Left lung (tissue), 10 donors: ENCODE data around the gene ATRNL1. TPM values are rescaled to one million over a fixed set of nuclear protein-coding genes. Genes with fewer than 3 reads are reported as not detected.

Source experiments
- ATAC-seq: fragments of 200-7000 bp; cut with Tn5 transposase; one replicate; pipeline ENCODE4 v1.9.1; 2020; ENCODE audit warnings: moderate library complexity
- DNase-seq, 4 donors: peaks; one replicate each; pipeline ENCODE4 v3.0.0-alpha.2; 2013 to 2020
- H3K27ac ChIP-seq, 2 donors: fragments of 200-600 bp; sonication (generic) in 1 of 2; one replicate each; pipeline versions ENCODE4 v1.5.0 to v1.8.0; 2020 to 2021
- H3K27me3 ChIP-seq, 2 donors: fragments of 200-600 bp; sonication (generic) in 1 of 2; one replicate each; pipeline versions ENCODE4 v1.5.0 to v1.8.0; 2020 to 2021
- H3K36me3 ChIP-seq, 2 donors: fragments of 200-600 bp; sonication (generic) in 1 of 2; one replicate each; pipeline versions ENCODE4 v1.5.0 to v1.8.0; 2020 to 2021
- H3K4me1 ChIP-seq, 2 donors: fragments of 200-600 bp; one replicate each; pipeline ENCODE4 v1.8.0; 2021
- H3K4me3 ChIP-seq, 2 donors: fragments of 200-600 bp; sonication (generic) in 1 of 2; one replicate each; pipeline versions ENCODE4 v1.5.0 to v1.8.0; 2020 to 2021; ENCODE audit warnings: mild to moderate bottlenecking in 1 of 2
- H3K9me3 ChIP-seq, 2 donors: fragments of 200-600 bp; sonication (generic) in 1 of 2; one replicate each; pipeline versions ENCODE4 v1.5.0 to v1.8.0; 2020 to 2021
- CTCF ChIP-seq, 2 donors: fragments of 200-600 bp; sonication (generic) in 1 of 2; IDR thresholded peaks; one replicate each; pipeline versions ENCODE4 v1.5.0 to v1.8.0; 2021; ENCODE audit warnings: antibody characterized with exemption in 2 of 2
- intact Hi-C, 2 donors: fragments of 100-400 bp; cut with DNase I; formaldehyde crosslinking; loops; one replicate each; pipeline versions ENCODE4 v1.11.2 to v1.14.2; 2022
- polyA plus RNA-seq, 6 donors: library from polyadenylated mRNA; unstranded; fragments of 120-200 nt; gene quantifications; one replicate each; pipeline ENCODE4 v1.2.1, GENCODE V29; 2013; ENCODE audit not compliant: insufficient read length in 6 of 6
- total RNA-seq, 2 donors: library from RNA; stranded (reverse); fragmentation: NEBNext Ultra II Directional; extraction: Animal tissue kit (Norgen Biotek cat#: 25700); gene quantifications; one replicate each; pipeline ENCODE4 v1.2.1, GENCODE V29; 2021
- donor health status: DM: no; HTN: yes; CAD: no.
- donor health status: DM: no; HTN: no; CAD: no.

Gene ATRNL1
- total and polyA plus RNA-seq, 8 donors: 0.26 to 6.7 (median 5.1) TPM

- DNase-seq (no peak), ATAC-seq (no peak)
- no peaks in the 10 kb centered on the region for H3K4me1 ChIP-seq
- H3K27ac ChIP-seq: no peak overlapping the region
- no peaks in the 10 kb centered on the region for H3K36me3 ChIP-seq
- no peaks in the 10 kb centered on the region for H3K9me3 ChIP-seq
- intact Hi-C loops: no loop called here
- no peak for TF ChIP-seq CTCF (IDR thresholded peaks at IDR 0.05)
- H3K27me3 ChIP-seq: no peaks in the 10 kb centered on the region
- no peak overlapping the region for H3K4me3 ChIP-seq
Measured at GRCh38 chr10:115977855-115978254, 884.7 kb downstream of the ATRNL1 start.

- Histone ChIP-seq H3K27me3 (no peaks in the 10 kb centered on the region), H3K9me3 (no peaks in the 10 kb centered on the region), H3K4me3 (no peak overlapping the region), H3K4me1 (no peaks in the 10 kb centered on the region), H3K36me3 (no peaks in the 10 kb centered on the region), H3K27ac (no peak overlapping the region)
- ATAC-seq (no peak), DNase-seq (no peak)
- intact Hi-C loops: no loop called here
- TF ChIP-seq CTCF (IDR thresholded peaks at IDR 0.05): no peak
Measured at GRCh38 chr10:115979576-115979975, 886.4 kb downstream of the ATRNL1 start.

GRCh38 chr10:115980470-115980869 lies 887.3 kb downstream of the ATRNL1 start:
- H3K27ac ChIP-seq: no peak overlapping the region
- no peaks in the 10 kb centered on the region for H3K9me3 ChIP-seq
- DNase-seq (no peak), ATAC-seq (no peak)
- no peaks in the 10 kb centered on the region for H3K36me3 ChIP-seq
- no peaks in the 10 kb centered on the region for H3K4me1 ChIP-seq
- no peaks in the 10 kb centered on the region for H3K27me3 ChIP-seq
- no peak overlapping the region for H3K4me3 ChIP-seq
- no peak for TF ChIP-seq CTCF (IDR thresholded peaks at IDR 0.05)
- intact Hi-C loops: no loop called here

GRCh38 chr10:115981081-115981480 lies 887.9 kb downstream of the ATRNL1 start:
- TF ChIP-seq CTCF (IDR thresholded peaks at IDR 0.05): no peak
- peak in 1 of 4 donors; percentile 25 for DNase-seq
- no peaks in the 10 kb centered on the region for H3K4me1 ChIP-seq
- no peaks in the 10 kb centered on the region for H3K9me3 ChIP-seq
- intact Hi-C loops: no loop called here
- H3K27me3 ChIP-seq: no peaks in the 10 kb centered on the region
- H3K4me3 ChIP-seq: no peak overlapping the region
- ATAC-seq: no peak
- no peak overlapping the region for H3K27ac ChIP-seq
- no peaks in the 10 kb centered on the region for H3K36me3 ChIP-seq

- TF ChIP-seq CTCF (IDR thresholded peaks at IDR 0.05): no peak
- DNase-seq (no peak), ATAC-seq (no peak)
- Histone ChIP-seq H3K4me1 (no peaks in the 10 kb centered on the region), H3K27me3 (no peaks in the 10 kb centered on the region), H3K4me3 (no peak overlapping the region), H3K9me3 (no peaks in the 10 kb centered on the region), H3K27ac (no peak overlapping the region), H3K36me3 (no peaks in the 10 kb centered on the region)
- intact Hi-C loops: no loop called here
Measured at GRCh38 chr10:115982076-115982475, 888.9 kb downstream of the ATRNL1 start.
